ENCODE measurements around the gene TTC7B.

GRCh38 chr14:90587252-90587910, 228.8 kb downstream of the TTC7B start:
- TF ChIP-seq CTCF (IDR thresholded peaks at IDR 0.05) (no peak), POLR2A (IDR thresholded peaks at IDR 0.05) (no peak)

Measured in adrenal gland (tissue), 5 donors.